ENCODE data around the gene PIK3R4. TPM values are rescaled to one million over a fixed set of nuclear protein-coding genes. Genes with fewer than 3 reads are reported as not detected.

Gene PIK3R4
- total RNA-seq, 3 donors from 2014 or later = 20.1 to 27.5 (median 23.6) TPM

- Histone ChIP-seq H3K36me3 (ENCODE audit: low read depth) (no peaks in the 10 kb centered on the region), H3K4me1 (ENCODE audit: low read depth) (no peaks in the 10 kb centered on the region), H3K4me3 (no peak overlapping the region), H3K9me3 (no peaks in the 10 kb centered on the region)
- no peak for TF ChIP-seq CTCF (IDR thresholded peaks at IDR 0.05)
- DNase-seq (no peak), ATAC-seq (no peak)
- intact Hi-C loops (cut with DNase I, micrococcal nuclease) = no loop called here
Measured at GRCh38 chr3:130654921-130655320, 91.7 kb downstream of the PIK3R4 start.

DNA sequence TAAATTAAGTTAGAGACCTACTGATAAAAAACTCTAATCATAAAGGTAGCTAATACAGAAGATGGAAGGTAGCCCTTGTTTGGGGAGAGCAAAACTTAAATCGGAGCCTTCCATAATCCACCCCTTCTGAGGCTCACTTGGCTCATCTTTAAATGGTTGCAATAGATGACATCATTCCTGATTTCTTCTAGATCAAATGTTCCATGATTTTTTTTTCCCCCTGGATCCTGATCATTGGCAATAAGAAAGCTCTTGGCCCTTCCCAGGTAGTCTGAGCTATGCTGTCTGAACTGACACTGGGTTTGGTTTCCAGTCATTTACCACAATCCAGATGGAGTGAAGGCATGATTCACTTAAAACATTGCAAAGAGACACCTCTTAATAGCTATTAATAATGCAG, 92.5 kb downstream of the PIK3R4 start:
- no peak for DNase-seq
- Histone ChIP-seq H3K4me3 (no peak overlapping the region), H3K9me3 (no peaks in the 10 kb centered on the region), H3K4me1 (ENCODE audit: low read depth) (no peaks in the 10 kb centered on the region), H3K36me3 (ENCODE audit: low read depth) (no peaks in the 10 kb centered on the region)
- no peak for ATAC-seq
- no peak for TF ChIP-seq CTCF (IDR thresholded peaks at IDR 0.05)
- intact Hi-C loops (cut with DNase I, micrococcal nuclease) = no loop called here

DNA sequence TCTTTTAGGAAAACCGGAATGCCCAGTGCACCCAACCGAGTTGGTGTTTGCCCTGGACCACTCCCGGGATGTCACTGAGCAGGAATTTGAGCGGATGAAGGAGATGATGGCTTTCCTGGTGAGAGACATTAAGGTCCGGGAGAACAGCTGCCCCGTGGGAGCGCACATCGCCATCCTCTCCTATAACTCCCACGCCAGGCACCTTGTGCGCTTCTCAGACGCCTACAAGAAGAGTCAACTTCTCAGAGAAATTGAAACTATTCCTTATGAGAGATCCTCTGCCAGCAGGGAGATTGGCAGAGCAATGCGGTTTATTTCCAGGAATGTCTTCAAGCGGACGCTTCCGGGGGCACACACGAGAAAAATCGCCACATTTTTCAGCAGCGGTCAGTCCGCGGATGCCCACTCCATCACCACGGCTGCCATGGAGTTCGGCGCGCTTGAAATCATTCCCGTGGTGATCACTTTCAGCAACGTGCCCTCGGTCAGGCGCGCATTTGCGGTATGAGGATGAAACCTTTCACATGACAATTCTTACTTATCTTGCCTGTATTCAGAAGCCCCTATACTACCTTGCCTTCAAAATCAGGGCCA, 97.5 kb downstream of the PIK3R4 start:
- no peaks in the 10 kb centered on the region for H3K4me1 ChIP-seq (ENCODE audit: low read depth)
- DNase-seq (no peak), ATAC-seq (no peak)
- H3K4me3 ChIP-seq = no peak overlapping the region
- no peaks in the 10 kb centered on the region for H3K9me3 ChIP-seq
- TF ChIP-seq CTCF (IDR thresholded peaks at IDR 0.05) = no peak
- no peaks in the 10 kb centered on the region for H3K36me3 ChIP-seq (ENCODE audit: low read depth)
- intact Hi-C loops (cut with DNase I, micrococcal nuclease) = no loop called here

DNA sequence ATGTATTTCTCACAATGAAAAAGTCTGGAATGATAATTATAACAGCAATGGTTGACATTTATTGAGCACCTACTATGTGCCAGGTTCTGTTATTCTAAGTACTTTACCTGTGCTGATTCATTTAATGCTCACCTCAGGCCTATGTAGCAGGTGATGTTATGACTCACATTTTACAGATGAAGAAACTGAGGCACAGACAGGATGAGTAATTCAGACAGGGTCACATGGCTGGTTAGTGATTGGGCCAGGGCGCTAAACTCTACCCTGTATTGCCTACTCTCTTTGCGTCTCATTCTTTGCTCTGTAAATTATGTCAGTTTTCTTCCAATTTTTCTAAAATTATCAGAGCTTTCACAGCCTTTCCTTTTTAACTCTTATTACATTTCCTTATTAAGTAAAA, 98.3 kb downstream of the PIK3R4 start:
- H3K4me1 ChIP-seq (ENCODE audit: low read depth) = no peaks in the 10 kb centered on the region
- ATAC-seq = no peak
- no peaks in the 10 kb centered on the region for H3K9me3 ChIP-seq
- no peaks in the 10 kb centered on the region for H3K36me3 ChIP-seq (ENCODE audit: low read depth)
- TF ChIP-seq CTCF (IDR thresholded peaks at IDR 0.05) = no peak
- no peak overlapping the region for H3K4me3 ChIP-seq
- no peak for DNase-seq
- intact Hi-C loops (cut with DNase I, micrococcal nuclease) = no loop called here

GRCh38 chr3:130645261-130645660, 101.4 kb downstream of the PIK3R4 start:
- H3K4me1 ChIP-seq (ENCODE audit: low read depth) = no peaks in the 10 kb centered on the region
- H3K9me3 ChIP-seq = no peaks in the 10 kb centered on the region
- intact Hi-C loops (cut with DNase I, micrococcal nuclease) = no loop called here
- H3K36me3 ChIP-seq (ENCODE audit: low read depth) = no peaks in the 10 kb centered on the region
- ATAC-seq (no peak), DNase-seq (no peak)
- TF ChIP-seq CTCF (IDR thresholded peaks at IDR 0.05) = no peak
- no peak overlapping the region for H3K4me3 ChIP-seq
